ENCODE results near the gene RIPK1. TPM values are rescaled to one million over a fixed set of nuclear protein-coding genes. Genes with fewer than 3 reads are reported as not detected.

Gene RIPK1
- total RNA-seq, 4 donors from 2014 or later = 26.2 to 33.5 (median 29.0) TPM

- Histone ChIP-seq H3K9me3 (no peaks in the 10 kb centered on the region), H3K4me3 (replicated peaks in 1 of 3) (peak overlapping the region; percentile 71 to 85 (median 79)), H3K36me3 (no peaks in the 10 kb centered on the region), H3K4me1 (peaks cover 4 to 14% of the 10 kb centered on the region in 2 donors), H3K27ac (peak overlapping the region; percentile 79 to 91 (median 84)), H3K27me3 (no peaks in the 10 kb centered on the region)
- DNase-seq = peak; percentile 95
- intact Hi-C loops (cut with DNase I) = no loop called here
- WGBS, 2 donors = 0% methylated on average over 21 to 23 of the region's 85 CpGs
- TF ChIP-seq CTCF (IDR thresholded peaks at IDR 0.05) (peak in 1 of 6 experiments; percentile 11), POLR2A (IDR thresholded peaks at IDR 0.05) (peak; percentile 96 to 98)
Measured at GRCh38 chr6:3063733-3064700, 4.3 kb upstream of the RIPK1 start.

GRCh38 chr6:3071568-3071967 is 3.3 kb downstream of the RIPK1 start:
- intact Hi-C loops (cut with DNase I) = no loop called here
- WGBS, 2 donors = 62 to 65% methylated on average over 2 of the region's 2 CpGs
- no peaks in the 10 kb centered on the region for H3K36me3 ChIP-seq
- H3K4me1 ChIP-seq = peaks cover 35 to 41% of the 10 kb centered on the region in 2 donors
- no peak overlapping the region for H3K4me3 ChIP-seq (replicated peaks in 1 of 3)
- TF ChIP-seq POLR2A (IDR thresholded peaks at IDR 0.05) = no peak
- TF ChIP-seq CTCF (IDR thresholded peaks at IDR 0.05) = no peak
- no peaks in the 10 kb centered on the region for H3K27me3 ChIP-seq
- H3K9me3 ChIP-seq = no peaks in the 10 kb centered on the region
- DNase-seq = no peak
- H3K27ac ChIP-seq = no peak overlapping the region

GRCh38 chr6:3072798-3073197 is 4.5 kb downstream of the RIPK1 start:
- no peak overlapping the region for H3K4me3 ChIP-seq (replicated peaks in 1 of 3)
- no peak for TF ChIP-seq CTCF (IDR thresholded peaks at IDR 0.05)
- no peak for TF ChIP-seq POLR2A (IDR thresholded peaks at IDR 0.05)
- no peaks in the 10 kb centered on the region for H3K27me3 ChIP-seq
- intact Hi-C loops (cut with DNase I) = no loop called here
- no peaks in the 10 kb centered on the region for H3K9me3 ChIP-seq
- H3K36me3 ChIP-seq = peaks cover 4 to 6% of the 10 kb centered on the region in 2 donors
- peaks cover 35 to 38% of the 10 kb centered on the region in 2 donors for H3K4me1 ChIP-seq
- DNase-seq = no peak
- WGBS, 2 donors = 86 to 91% methylated on average over 7 of the region's 7 CpGs
- no peak overlapping the region for H3K27ac ChIP-seq

DNA sequence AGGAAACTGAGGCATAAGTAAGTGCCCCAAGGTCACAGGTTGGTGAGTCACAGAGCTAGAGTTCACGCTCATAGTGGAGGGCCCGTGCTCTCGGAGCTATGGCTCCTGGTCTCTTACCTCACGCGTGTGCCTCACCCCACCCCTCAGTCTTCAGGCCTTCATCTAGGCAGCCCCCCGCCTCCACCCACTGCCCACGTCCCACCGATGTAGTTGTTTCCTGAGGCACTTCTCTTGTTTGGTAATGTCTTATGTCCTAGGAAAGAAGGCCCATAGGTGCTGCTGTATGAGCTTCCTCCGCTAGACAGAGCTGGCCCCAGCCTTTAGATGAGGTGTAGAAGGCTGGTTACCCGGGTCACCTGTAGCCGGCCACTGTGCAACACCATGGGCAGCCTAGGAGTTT is 5.1 kb downstream of the RIPK1 start:
- H3K9me3 ChIP-seq = no peaks in the 10 kb centered on the region

More for the DNA sequence above, 5.1 kb downstream of the RIPK1 start:
- Histone ChIP-seq H3K36me3 (peaks cover 10 to 12% of the 10 kb centered on the region in 2 donors), H3K4me1 (peaks cover 35 to 36% of the 10 kb centered on the region in 2 donors), H3K27ac (no peak overlapping the region), H3K27me3 (no peaks in the 10 kb centered on the region), H3K4me3 (replicated peaks in 1 of 3) (no peak overlapping the region)
- no peak for DNase-seq
- TF ChIP-seq POLR2A (IDR thresholded peaks at IDR 0.05) (no peak), CTCF (IDR thresholded peaks at IDR 0.05) (no peak)
- WGBS, 2 donors = 97% methylated on average over 11 of the region's 11 CpGs
- intact Hi-C loops (cut with DNase I) = no loop called here

Measured in thyroid gland (tissue), 4 donors.